H1 (cell line): ENCODE measurements around the gene SSNA1. TPM values are rescaled to one million over a fixed set of nuclear protein-coding genes. Genes with fewer than 3 reads are reported as not detected.

ENCODE experiments used
- CTCF ChIA-PET: fragments of 300-600 bp; sonication (Branson Sonifier 250); formaldehyde crosslinking; loops from one replicate; lab custom pipeline; 2021; ENCODE audit not compliant: partially characterized antibody; lab: Charles Lee
- POLR2A ChIA-PET: fragments of 300-600 bp; sonication (Branson Sonifier 250); formaldehyde crosslinking; loops from one replicate; lab custom pipeline; 2021; ENCODE audit warnings: inconsistent platforms; ENCODE audit not compliant: partially characterized antibody; lab: Charles Lee
- DNase-seq, 2 experiments: peaks; one replicate each; pipeline versions ENCODE4 v3.0.0 to v3.0.0-alpha.2; 2010 to 2022; ENCODE audit warnings: low spot score in 2 of 2, low read depth in 1 of 2, mixed read lengths in 1 of 2
- FAIRE-seq: peaks from 2 replicates; lab custom pipeline; 2011; peaks lifted over from hg19 to GRCh38; lab: Jason Lieb, UNC
- H2AFZ ChIP-seq: 2 replicates; pipeline ENCODE4 v1.8.1; 2012; ENCODE audit warnings: low read length, inconsistent platforms
- H2AK5ac ChIP-seq: 2 replicates; pipeline ENCODE4 v1.6.1; 2013; ENCODE audit warnings: low read depth, low read length
- H2BK120ac ChIP-seq: replicated peaks from 2 replicates; pipeline ENCODE3; 2013; ENCODE audit warnings: low read depth, low read length, inconsistent platforms
- H2BK12ac ChIP-seq: 2 replicates; pipeline ENCODE4 v1.6.1; 2013; ENCODE audit warnings: low read depth, low read length
- H2BK15ac ChIP-seq: 2 replicates; pipeline ENCODE4 v1.6.1; 2013; ENCODE audit warnings: low read length
- H2BK20ac ChIP-seq: 2 replicates; pipeline ENCODE4 v1.6.1; 2013; ENCODE audit warnings: low read length
- H2BK5ac ChIP-seq: 2 replicates; pipeline ENCODE4 v1.6.1; 2013; ENCODE audit warnings: low read depth, low read length
- H3K14ac ChIP-seq: 2 replicates; pipeline ENCODE4 v1.6.1; 2013; ENCODE audit warnings: inconsistent platforms; ENCODE audit not compliant: insufficient read length
- H3K18ac ChIP-seq: 2 replicates; pipeline ENCODE4 v1.6.1; 2013; ENCODE audit warnings: low read length; ENCODE audit errors: extremely low read depth
- H3K23ac ChIP-seq: 2 replicates; pipeline ENCODE4 v1.6.1; 2013; ENCODE audit warnings: inconsistent platforms; ENCODE audit not compliant: insufficient read length
- H3K23me2 ChIP-seq: 2 replicates; pipeline ENCODE4 v1.6.1; 2013; ENCODE audit warnings: low read depth, low read length
- H3K27ac ChIP-seq: 2 replicates; pipeline ENCODE4 v1.6.1; 2011; ENCODE audit warnings: low read depth, low read length, inconsistent platforms
- H3K27me3 ChIP-seq, 4 experiments: replicated peaks in 1 of 4; 1 replicate in 1 of 4; 2 replicates in 3 of 4; pipeline versions ENCODE4 v1.6.1 to v1.8.1; 2011 to 2013; ENCODE audit warnings: low read length in 3 of 4, mild to moderate bottlenecking in 3 of 4, inconsistent platforms in 2 of 4, mixed read lengths in 2 of 4, moderate library complexity in 1 of 4; ENCODE audit not compliant: control insufficient read depth in 3 of 4, insufficient read depth in 3 of 4; ENCODE audit errors: extremely low read depth in 1 of 4
- H3K36me3 ChIP-seq, 4 experiments: 2 replicates each; pipeline versions ENCODE4 v1.6.1 to v1.8.1; 2011 to 2013; ENCODE audit warnings: mild to moderate bottlenecking in 4 of 4, low read length in 3 of 4, moderate library complexity in 2 of 4, control low read depth in 1 of 4, inconsistent platforms in 1 of 4; ENCODE audit not compliant: insufficient read depth in 4 of 4, control insufficient read depth in 2 of 4
- H3K4ac ChIP-seq: replicated peaks from 2 replicates; pipeline ENCODE3; 2013; ENCODE audit warnings: low read length, low read depth, mixed read lengths, inconsistent platforms; ENCODE audit not compliant: insufficient read length
- H3K4me1 ChIP-seq, 4 experiments: replicated peaks in 1 of 4; 1 replicate in 1 of 4; 2 replicates in 3 of 4; pipeline versions ENCODE4 v1.6.1 to v1.8.1; 2011 to 2013; ENCODE audit warnings: low read length in 3 of 4, inconsistent platforms in 2 of 4, mixed read lengths in 1 of 4; ENCODE audit not compliant: insufficient read depth in 4 of 4, control insufficient read depth in 3 of 4
- H3K4me2 ChIP-seq, 2 experiments: 2 replicates each; pipeline versions ENCODE4 v1.6.1 to v1.8.1; 2011 to 2013; ENCODE audit warnings: low read depth in 2 of 2, low read length in 2 of 2, control low read depth in 1 of 2, inconsistent platforms in 1 of 2, mild to moderate bottlenecking in 1 of 2; ENCODE audit not compliant: insufficient read depth in 1 of 2
- H3K4me3 ChIP-seq, 4 experiments: fragments of 200-600, 300-600 bp in 1 of 4; sonication (generic), shearing (Covaris generic), sonication (Bioruptor Twin) in 1 of 4; 2 replicates each; pipeline versions ENCODE4 v1.5.1 to v1.8.1; 2011 to 2016; ENCODE audit warnings: low read length in 4 of 4, low read depth in 3 of 4, control low read depth in 2 of 4, inconsistent platforms in 2 of 4, mild to moderate bottlenecking in 2 of 4, mixed read lengths in 1 of 4, moderate library complexity in 1 of 4; ENCODE audit not compliant: insufficient read depth in 2 of 4; ENCODE audit errors: extremely low read depth in 1 of 4
- H3K56ac ChIP-seq: replicated peaks from 2 replicates; pipeline ENCODE3; 2013; ENCODE audit warnings: low read depth, mild to moderate bottlenecking, mixed read lengths, low read length, inconsistent platforms; ENCODE audit not compliant: insufficient read length
- H3K79me1 ChIP-seq: 2 replicates; pipeline ENCODE4 v1.6.1; 2013; ENCODE audit warnings: low read depth, low read length, control low read depth
- H3K79me2 ChIP-seq, 2 experiments: 2 replicates each; pipeline versions ENCODE4 v1.6.1 to v1.8.1; 2012 to 2013; ENCODE audit warnings: low read length in 2 of 2, mild to moderate bottlenecking in 2 of 2, inconsistent platforms in 1 of 2; ENCODE audit not compliant: insufficient read depth in 2 of 2, control insufficient read depth in 1 of 2
- H3K9ac ChIP-seq, 4 experiments: replicated peaks in 1 of 4; 1 replicate in 1 of 4; 2 replicates in 3 of 4; pipeline versions ENCODE4 v1.6.1 to v1.8.1; 2011 to 2013; ENCODE audit warnings: low read depth in 3 of 4, low read length in 3 of 4, control low read depth in 2 of 4, mild to moderate bottlenecking in 2 of 4, moderate library complexity in 2 of 4, inconsistent platforms in 1 of 4; ENCODE audit errors: extremely low read depth in 1 of 4
- H3K9me3 ChIP-seq, 2 experiments: 2 replicates each; pipeline versions ENCODE4 v1.6.1 to v1.8.1; 2012 to 2013; ENCODE audit warnings: mild to moderate bottlenecking in 2 of 2, moderate library complexity in 2 of 2, control low read depth in 1 of 2, inconsistent platforms in 1 of 2, low read depth in 1 of 2, low read length in 1 of 2, mixed read lengths in 1 of 2; ENCODE audit not compliant: insufficient read depth in 2 of 2
- H4K20me1 ChIP-seq, 2 experiments: replicated peaks in 1 of 2; 2 replicates each; pipeline versions ENCODE3 to v1.8.1; 2011 to 2013; ENCODE audit warnings: inconsistent platforms in 2 of 2, low read length in 2 of 2, mild to moderate bottlenecking in 1 of 2; ENCODE audit not compliant: insufficient read depth in 2 of 2, control insufficient read depth in 1 of 2
- H4K5ac ChIP-seq: 2 replicates; pipeline ENCODE4 v1.6.1; 2013; ENCODE audit warnings: low read length, low read depth, mixed read lengths, inconsistent platforms; ENCODE audit not compliant: insufficient read length
- H4K8ac ChIP-seq: 2 replicates; pipeline ENCODE4 v1.8.0; 2013; ENCODE audit warnings: mild to moderate bottlenecking, moderate library complexity, low read length, inconsistent platforms; ENCODE audit not compliant: insufficient read depth; ENCODE audit errors: extremely low read depth
- H4K91ac ChIP-seq: replicated peaks from 2 replicates; pipeline ENCODE3; 2013; ENCODE audit warnings: low read length, mixed read lengths, inconsistent platforms; ENCODE audit not compliant: insufficient read length
- E2F6 ChIP-seq: IDR thresholded peaks from 2 replicates; pipeline ENCODE4 v1.6.1; 2012; ENCODE audit warnings: inconsistent platforms
- MAFK ChIP-seq: IDR thresholded peaks from 2 replicates; pipeline ENCODE4 v1.6.1; 2012; ENCODE audit warnings: low read depth, mild to moderate bottlenecking, improper control_type of control experiment, low read length
- MAX ChIP-seq: IDR thresholded peaks from 2 replicates; pipeline ENCODE4 v1.6.1; 2012; ENCODE audit warnings: inconsistent platforms
- RAD21 ChIP-seq, 2 experiments: IDR thresholded peaks in 1 of 2; conservative IDR thresholded peaks in 1 of 2; 2 replicates each; pipeline ENCODE4 v1.6.1; 2011; ENCODE audit warnings: low read depth in 2 of 2, low read length in 2 of 2, improper control_type of control experiment in 1 of 2, inconsistent platforms in 1 of 2, mild to moderate bottlenecking in 1 of 2, moderate library complexity in 1 of 2
- SP2 ChIP-seq: IDR thresholded peaks from 2 replicates; pipeline ENCODE4 v1.6.1; 2012; ENCODE audit warnings: mild to moderate bottlenecking, low read length, inconsistent platforms
- WGBS, 2 experiments: shearing (Covaris generic) in 1 of 2; methylation state at CpG; one replicate each; pipeline versions ENCODE4 v1.1.6 to v1.1.7; 2013 to 2015; ENCODE audit warnings: low lambda C conversion rate in 2 of 2, mixed read lengths in 2 of 2, inconsistent platforms in 1 of 2, low coverage in 1 of 2, missing lambda C conversion rate in 1 of 2; ENCODE audit not compliant: insufficient replicate concordance in 2 of 2, insufficient coverage in 1 of 2, insufficient read length in 1 of 2; ENCODE audit errors: extremely low coverage in 1 of 2, missing lambda C conversion rate in 1 of 2; 5-methylcytosine and 5-hydroxymethylcytosine counted together
- polyA plus RNA-seq, 7 experiments: library from polyadenylated mRNA; depleted of rRNA in 3 of 7; stranded (reverse) in 5 of 7; unstranded in 2 of 7; fragments of >200 nt in 5 of 7; fragments of 200-250 nt in 2 of 7; gene quantifications; 1 replicate in 5 of 7; 2 replicates in 1 of 7; 4 replicates in 1 of 7; pipeline versions ENCODE4 v1.2.1 to v1.2.3, GENCODE V29; 2011 to 2013; ENCODE audit warnings: missing spikeins in 2 of 7, mixed read lengths in 2 of 7
- total RNA-seq: library from RNA; stranded (reverse); fragmentation: NEBNext Ultra II Directional; extraction: Animal tissue kit (Norgen Biotek cat#: 25700); gene quantifications from 2 replicates; pipeline ENCODE4 v1.2.1, GENCODE V29; 2021

The SSNA1 gene
- total and polyA plus RNA-seq, 2 of the 8 experiments (the other 6 are each of a cell fraction or from before 2014, with no cell fraction given), result 87.3 to 157 TPM

- Histone ChIP-seq H3K18ac (no peak overlapping the region), H3K36me3 (no peaks in the 10 kb centered on the region; a peak in 1 of 8 replicates), H3K27ac (no peak overlapping the region), H3K23me2 (peaks cover 3% of the 10 kb centered on the region; the same call in 1 of the 2 replicates), H3K4ac (no peak overlapping the region), H4K20me1 (peaks cover 11 to 30% of the 10 kb centered on the region in 2 experiments), H2BK5ac (no peak overlapping the region), H3K79me1 (peaks cover 22% of the 10 kb centered on the region), H3K4me2 (no peak overlapping the region), H4K8ac (no peak overlapping the region), H3K4me3 (no peak overlapping the region), H2BK12ac (no peak overlapping the region), H2BK20ac (no peak overlapping the region), H2BK120ac (no peak overlapping the region), H3K9ac (no peak overlapping the region), H4K5ac (no peak overlapping the region), H3K56ac (no peak overlapping the region), H3K79me2 (peaks cover 0 to 22% of the 10 kb centered on the region in 2 experiments; a peak in 1 of 4 replicates), H2AFZ (no peak overlapping the region), H4K91ac (no peak overlapping the region), H2BK15ac (no peak overlapping the region), H3K23ac (no peak overlapping the region), H2AK5ac (no peak overlapping the region)
- ChIA-PET CTCF (interaction anchor here (0.6 to 14.0 kb wide), 17 partner anchors 9 to 167 kb away, joined by 3 to 204 read pairs (median 3); partner anchors contain the start of genes CYSRT1, LRRC26, NDOR1 and RNF208), POLR2A (interaction anchor here (0.8 to 11.0 kb wide), 12 partner anchors 11 to 68 kb away, joined by 3 to 107 read pairs (median 6); partner anchors contain the start of genes LRRC26, NDOR1, TMEM203 and TMEM210)
- WGBS, 2 experiments, result 89% methylated on average over 20 of the region's 21 CpGs; no CpG with 5 or more reads in 1 of the 2 experiments
- DNase-seq, result no peak
- TF ChIP-seq MAX (no peak), RAD21 (IDR thresholded peaks at IDR 0.05 in 1 of 2, conservative IDR thresholded peaks at IDR 0.05 in 1 of 2; ENCODE audit: low read depth in 2 of 2, low read length in 2 of 2) (no peak), MAFK (no peak), SP2 (no peak), E2F6 (no peak)
- TF ChIP-seq, all 59 proteins: peak for 0
- H3K14ac ChIP-seq, result no peak overlapping the region
- no peak for FAIRE-seq
- H3K27me3 ChIP-seq, result no peaks in the 10 kb centered on the region
- peaks cover 0 to 24% (median 14%) of the 10 kb centered on the region in 4 experiments; a peak in 6 of 7 replicates for H3K4me1 ChIP-seq
- H3K9me3 ChIP-seq, result no peaks in the 10 kb centered on the region
Measured at GRCh38 chr9:137195525-137196220, 7.2 kb downstream of the SSNA1 start.
